Brain microvascular endothelial cell (primary cell): ENCODE results near the gene TNFRSF8.

Experiments used
- DNase-seq: peaks from one replicate; pipeline ENCODE4 v3.0.0-alpha.2; 2020
- H3K27ac ChIP-seq: fragments of 250-450 bp; sonication (Bioruptor Pico); 2 replicates; pipeline ENCODE4 v1.5.1; 2020; ENCODE audit warnings: mild to moderate bottlenecking, moderate library complexity
- H3K27me3 ChIP-seq: fragments of 250-450 bp; sonication (Bioruptor Pico); replicated peaks from 2 replicates; pipeline ENCODE4 v1.5.1; 2020; ENCODE audit warnings: mild to moderate bottlenecking
- H3K36me3 ChIP-seq: fragments of 250-450 bp; sonication (Bioruptor Pico); replicated peaks from 2 replicates; pipeline ENCODE4 v1.5.1; 2020; ENCODE audit warnings: mild to moderate bottlenecking
- H3K4me3 ChIP-seq: 2 replicates; pipeline ENCODE4 v1.5.1; 2011; ENCODE audit warnings: low read depth, mild to moderate bottlenecking, control low read depth, low read length, moderate library complexity
- CTCF ChIP-seq: IDR thresholded peaks from 2 replicates; pipeline ENCODE4 v1.5.1; 2011; ENCODE audit warnings: low read depth, mild to moderate bottlenecking, moderate library complexity, low read length, control low read depth, inconsistent platforms; ENCODE audit errors: missing control alignments
- in situ Hi-C: cut with HindIII; loops from 2 replicates; pipeline ENCODE4 v1.10.0; 2017; ENCODE audit warnings: low sequenced_read_pairs, low pct_ligation_motif_present

The TNFRSF8 gene

DNA sequence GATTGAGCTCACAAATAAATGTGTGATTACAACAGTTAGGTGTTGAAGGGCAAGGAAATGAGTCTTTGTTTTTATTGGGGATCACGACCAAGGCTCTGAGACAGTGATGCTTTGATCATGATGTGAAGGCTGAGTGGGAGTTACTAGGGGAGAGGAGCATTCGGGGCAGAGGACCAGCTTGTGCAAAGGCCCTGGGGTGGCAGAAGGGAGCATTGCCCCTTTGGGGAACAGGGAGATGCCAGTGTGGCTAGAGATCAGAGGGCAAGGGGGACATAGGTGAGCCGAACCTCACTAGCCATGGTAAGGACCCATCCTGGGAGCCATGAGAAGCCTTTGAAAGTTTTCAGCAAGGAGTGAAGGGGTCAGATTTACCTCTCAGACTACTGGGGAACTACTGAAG is 31.1 kb downstream of the TNFRSF8 start:
- in situ Hi-C loops, result no loop called here
- Histone ChIP-seq H3K27me3 (no peaks in the 10 kb centered on the region), H3K4me3 (no peak overlapping the region), H3K36me3 (no peaks in the 10 kb centered on the region), H3K27ac (no peak overlapping the region)
- TF ChIP-seq CTCF, result no peak
- DNase-seq, result no peak

DNA sequence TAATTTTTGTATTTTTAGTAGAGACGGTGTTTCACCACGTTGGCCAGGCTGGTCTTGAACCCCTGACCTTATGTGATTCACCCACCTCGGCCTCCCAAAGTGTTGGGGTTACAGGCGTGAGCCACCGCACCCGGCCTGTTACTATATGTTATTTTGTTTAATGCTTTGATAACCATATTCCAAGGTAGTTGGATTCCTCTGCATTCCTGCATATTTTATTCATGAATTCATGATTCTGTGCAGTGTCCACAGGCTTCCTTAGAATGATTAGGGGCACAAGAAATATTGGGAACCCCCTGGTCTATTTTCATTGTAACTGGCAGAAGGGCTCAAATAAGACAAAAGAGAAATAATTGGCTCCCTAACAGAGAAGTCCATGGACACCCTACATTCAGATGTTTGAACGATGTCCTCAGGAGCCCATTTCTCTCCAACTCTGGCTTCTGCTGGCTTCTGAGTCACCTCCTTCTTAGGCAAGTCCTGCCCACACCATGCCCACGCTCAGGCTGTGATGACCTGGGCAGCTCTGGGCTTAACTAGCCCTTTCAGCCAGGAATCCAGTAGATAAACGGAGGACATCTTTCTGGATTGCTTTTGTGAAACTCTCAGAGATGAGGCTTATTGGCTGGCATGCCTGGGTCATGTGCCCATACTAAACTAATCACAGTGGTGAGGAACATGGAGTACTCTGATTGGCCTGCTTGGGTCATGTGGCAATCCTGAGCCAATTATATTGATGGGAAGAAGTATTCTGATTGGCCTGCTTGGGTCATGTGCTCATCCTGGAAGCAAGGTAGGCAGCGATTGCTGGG is 32.6 kb downstream of the TNFRSF8 start:
- H3K4me3 ChIP-seq, result no peak overlapping the region
- DNase-seq, result no peak
- H3K27ac ChIP-seq, result no peak overlapping the region
- in situ Hi-C loops, result no loop called here
- no peaks in the 10 kb centered on the region for H3K27me3 ChIP-seq
- no peak for TF ChIP-seq CTCF
- no peaks in the 10 kb centered on the region for H3K36me3 ChIP-seq

- no peak for DNase-seq
- no peaks in the 10 kb centered on the region for H3K36me3 ChIP-seq
- H3K4me3 ChIP-seq, result no peak overlapping the region
- H3K27ac ChIP-seq, result no peak overlapping the region
- no peak for TF ChIP-seq CTCF
- no peaks in the 10 kb centered on the region for H3K27me3 ChIP-seq
- in situ Hi-C loops, result no loop called here
Observed at GRCh38 chr1:12096615-12097014, 33.5 kb downstream of the TNFRSF8 start.

GRCh38 chr1:12097321-12097720 is 34.2 kb downstream of the TNFRSF8 start:
- no peak for TF ChIP-seq CTCF
- Histone ChIP-seq H3K27me3 (no peaks in the 10 kb centered on the region), H3K27ac (no peak overlapping the region), H3K4me3 (no peak overlapping the region), H3K36me3 (no peaks in the 10 kb centered on the region)
- DNase-seq, result no peak
- in situ Hi-C loops, result no loop called here

- no peak for TF ChIP-seq CTCF
- Histone ChIP-seq H3K27ac (no peak overlapping the region), H3K4me3 (no peak overlapping the region), H3K36me3 (no peaks in the 10 kb centered on the region), H3K27me3 (no peaks in the 10 kb centered on the region)
- in situ Hi-C loops, result no loop called here
- no peak for DNase-seq
Observed at GRCh38 chr1:12098786-12099185, 35.7 kb downstream of the TNFRSF8 start.

DNA sequence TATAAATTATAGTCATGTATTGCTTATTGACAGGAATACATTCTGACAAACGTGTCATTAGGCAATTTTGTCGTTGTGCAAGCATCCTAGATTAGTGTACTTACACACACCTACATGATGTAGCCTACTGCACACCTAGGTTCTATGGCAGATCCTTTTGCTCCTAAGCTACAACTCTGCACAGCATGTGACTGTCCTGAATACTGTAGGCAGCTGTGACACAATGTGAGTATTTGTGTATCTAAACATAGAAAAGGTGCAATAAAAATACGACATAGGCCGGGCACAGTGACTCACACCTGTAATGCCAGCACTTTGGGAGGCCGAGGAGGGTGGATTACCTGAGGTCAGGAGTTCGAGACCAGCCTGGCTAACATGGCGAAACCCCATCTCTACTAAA is 36.5 kb downstream of the TNFRSF8 start:
- H3K27me3 ChIP-seq, result no peaks in the 10 kb centered on the region
- in situ Hi-C loops, result no loop called here
- no peaks in the 10 kb centered on the region for H3K36me3 ChIP-seq
- DNase-seq, result no peak
- no peak for TF ChIP-seq CTCF
- H3K27ac ChIP-seq, result no peak overlapping the region
- no peak overlapping the region for H3K4me3 ChIP-seq
